ENCODE results near the gene TMEM203.
"Not testable (repeated sequence)": the region's sequence is repeated elsewhere in the genome, so short reads cannot be mapped to it uniquely, and the experiment has no call there.

The TMEM203 gene

GRCh38 chr9:137205126-137206069 is at the start of gene TMEM203, which contains the start of gene NDOR1:
TMEM203 (minus strand) TSS chr9:137205648; CDS start chr9:137205414, 234 bp downstream.
NDOR1 (plus strand) TSS chr9:137205700; CDS start chr9:137205778, 78 bp downstream.
- DNase-seq (ENCODE audit: low spot score): peak; percentile 97

GRCh38 chr9:137254624-137255447 is 49.4 kb upstream of the TMEM203 start, which contains the start of gene NELFB:
NELFB (plus strand) TSS chr9:137255327.
- peak; percentile 99 for DNase-seq (ENCODE audit: low spot score)

- no peak for DNase-seq (ENCODE audit: low spot score)
Observed at GRCh38 chr9:137253717-137254623, 48.5 kb upstream of the TMEM203 start.

- DNase-seq (ENCODE audit: low spot score): no peak
Observed at GRCh38 chr9:137252555-137253506, 47.4 kb upstream of the TMEM203 start.

GRCh38 chr9:137251490-137252268 is 46.2 kb upstream of the TMEM203 start:
- DNase-seq (ENCODE audit: low spot score): no peak

GRCh38 chr9:137251194-137251461 is 45.7 kb upstream of the TMEM203 start, which contains the start of gene STPG3:
STPG3 (plus strand) TSS chr9:137251286; CDS start chr9:137251287, 1 bp downstream.
- DNase-seq (ENCODE audit: low spot score): no peak

GRCh38 chr9:137250329-137251193 is 45.1 kb upstream of the TMEM203 start:
- no peak for DNase-seq (ENCODE audit: low spot score)

- no peak for DNase-seq (ENCODE audit: low spot score)
Observed at GRCh38 chr9:137247916-137248175, 42.4 kb upstream of the TMEM203 start.

- DNase-seq (ENCODE audit: low spot score): no peak
Observed at GRCh38 chr9:137247135-137247915, 41.9 kb upstream of the TMEM203 start.

- no peak for DNase-seq (ENCODE audit: low spot score)
Observed at GRCh38 chr9:137245450-137246421, 40.3 kb upstream of the TMEM203 start.

- DNase-seq (ENCODE audit: low spot score): no peak
Observed at GRCh38 chr9:137244486-137245449, 39.3 kb upstream of the TMEM203 start.

GRCh38 chr9:137243626-137244485 is 38.4 kb upstream of the TMEM203 start:
- DNase-seq (ENCODE audit: low spot score): no peak

GRCh38 chr9:137243266-137243625 is 37.8 kb upstream of the TMEM203 start:
- DNase-seq (ENCODE audit: low spot score): not testable (repeated sequence)

GRCh38 chr9:137242269-137243203 is 37.1 kb upstream of the TMEM203 start:
- DNase-seq (ENCODE audit: low spot score): no peak

Data from hepatic stellate cell (primary cell).